Epithelial cell of proximal tubule (primary cell): ENCODE results near the gene TBC1D22A. TPM values are rescaled to one million over a fixed set of nuclear protein-coding genes. Genes with fewer than 3 reads are reported as not detected.

Source experiments
- DNase-seq: peaks from one replicate; pipeline ENCODE4 v3.0.0-alpha.2; 2011; ENCODE audit warnings: low read depth
- H3K4me3 ChIP-seq: 2 replicates; pipeline ENCODE4 v1.5.1; 2011; ENCODE audit warnings: low read depth, mild to moderate bottlenecking, low read length
- total RNA-seq: library from RNA; depleted of rRNA; stranded (reverse); fragments of >200 nt; gene quantifications from 2 replicates; pipeline ENCODE4 v1.2.3, GENCODE V29; 2015
- TF ChIP-seq, protein P1 (sequence below): conservative IDR thresholded peaks from 2 replicates; pipeline ENCODE4 v1.5.1; 2012; ENCODE audit warnings: low read depth, mild to moderate bottlenecking, low read length

Gene TBC1D22A
- total RNA-seq, 1 donor from 2014 or later: 22.7 TPM

DNA sequence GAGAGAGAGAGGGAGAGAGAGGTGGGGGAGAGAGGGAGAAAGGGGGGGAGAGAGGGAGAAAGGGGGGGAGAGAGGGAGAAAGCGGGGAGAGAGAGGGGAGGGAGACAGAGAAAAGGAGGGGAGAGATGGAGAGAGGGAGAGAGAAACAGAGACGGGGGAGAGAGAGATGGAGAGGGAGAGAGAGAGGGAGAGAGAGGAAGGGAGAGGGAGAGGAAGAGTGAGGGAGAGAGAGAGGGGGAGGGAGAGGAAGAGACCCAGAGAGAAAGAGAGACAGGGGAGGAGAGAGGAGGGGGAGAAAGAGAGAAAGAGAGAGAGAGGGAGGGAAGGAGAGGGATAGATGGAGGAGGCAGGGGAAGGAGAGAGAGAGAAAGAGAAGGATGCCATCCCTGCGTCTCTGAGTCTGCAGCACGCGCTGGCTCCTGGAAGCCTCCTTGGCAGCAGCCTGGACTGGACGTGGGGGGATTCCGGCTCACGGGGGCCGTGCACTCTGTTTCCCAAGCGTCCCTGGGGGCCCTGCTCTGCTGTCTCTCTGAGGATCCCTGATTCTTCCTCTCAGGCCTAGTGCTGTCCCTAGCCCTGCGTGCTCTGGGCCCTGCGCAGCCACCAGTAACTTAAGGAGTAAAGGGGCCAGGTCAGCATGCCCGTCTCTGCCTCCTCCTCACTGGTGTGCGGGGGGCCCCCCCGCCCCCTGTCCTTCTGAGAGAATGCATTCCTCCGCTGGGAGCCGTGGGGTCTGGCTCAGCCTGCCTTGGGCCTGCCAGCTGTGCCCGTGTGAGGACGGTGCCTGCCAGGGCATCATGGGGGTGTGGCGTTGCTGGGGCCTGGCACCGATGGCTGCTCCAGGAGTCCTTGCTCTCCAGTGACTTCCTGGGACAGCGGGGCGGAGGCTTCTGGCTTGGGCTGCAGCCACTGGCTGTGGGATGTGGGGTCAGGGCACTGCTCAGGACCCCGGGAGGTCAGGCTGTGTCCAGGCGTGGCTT lies 429.5 kb downstream of the TBC1D22A start:
- no peak overlapping the region for H3K4me3 ChIP-seq
- no peak for DNase-seq
- TF ChIP-seq, protein P1, sequence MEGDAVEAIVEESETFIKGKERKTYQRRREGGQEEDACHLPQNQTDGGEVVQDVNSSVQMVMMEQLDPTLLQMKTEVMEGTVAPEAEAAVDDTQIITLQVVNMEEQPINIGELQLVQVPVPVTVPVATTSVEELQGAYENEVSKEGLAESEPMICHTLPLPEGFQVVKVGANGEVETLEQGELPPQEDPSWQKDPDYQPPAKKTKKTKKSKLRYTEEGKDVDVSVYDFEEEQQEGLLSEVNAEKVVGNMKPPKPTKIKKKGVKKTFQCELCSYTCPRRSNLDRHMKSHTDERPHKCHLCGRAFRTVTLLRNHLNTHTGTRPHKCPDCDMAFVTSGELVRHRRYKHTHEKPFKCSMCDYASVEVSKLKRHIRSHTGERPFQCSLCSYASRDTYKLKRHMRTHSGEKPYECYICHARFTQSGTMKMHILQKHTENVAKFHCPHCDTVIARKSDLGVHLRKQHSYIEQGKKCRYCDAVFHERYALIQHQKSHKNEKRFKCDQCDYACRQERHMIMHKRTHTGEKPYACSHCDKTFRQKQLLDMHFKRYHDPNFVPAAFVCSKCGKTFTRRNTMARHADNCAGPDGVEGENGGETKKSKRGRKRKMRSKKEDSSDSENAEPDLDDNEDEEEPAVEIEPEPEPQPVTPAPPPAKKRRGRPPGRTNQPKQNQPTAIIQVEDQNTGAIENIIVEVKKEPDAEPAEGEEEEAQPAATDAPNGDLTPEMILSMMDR: no peak

DNA sequence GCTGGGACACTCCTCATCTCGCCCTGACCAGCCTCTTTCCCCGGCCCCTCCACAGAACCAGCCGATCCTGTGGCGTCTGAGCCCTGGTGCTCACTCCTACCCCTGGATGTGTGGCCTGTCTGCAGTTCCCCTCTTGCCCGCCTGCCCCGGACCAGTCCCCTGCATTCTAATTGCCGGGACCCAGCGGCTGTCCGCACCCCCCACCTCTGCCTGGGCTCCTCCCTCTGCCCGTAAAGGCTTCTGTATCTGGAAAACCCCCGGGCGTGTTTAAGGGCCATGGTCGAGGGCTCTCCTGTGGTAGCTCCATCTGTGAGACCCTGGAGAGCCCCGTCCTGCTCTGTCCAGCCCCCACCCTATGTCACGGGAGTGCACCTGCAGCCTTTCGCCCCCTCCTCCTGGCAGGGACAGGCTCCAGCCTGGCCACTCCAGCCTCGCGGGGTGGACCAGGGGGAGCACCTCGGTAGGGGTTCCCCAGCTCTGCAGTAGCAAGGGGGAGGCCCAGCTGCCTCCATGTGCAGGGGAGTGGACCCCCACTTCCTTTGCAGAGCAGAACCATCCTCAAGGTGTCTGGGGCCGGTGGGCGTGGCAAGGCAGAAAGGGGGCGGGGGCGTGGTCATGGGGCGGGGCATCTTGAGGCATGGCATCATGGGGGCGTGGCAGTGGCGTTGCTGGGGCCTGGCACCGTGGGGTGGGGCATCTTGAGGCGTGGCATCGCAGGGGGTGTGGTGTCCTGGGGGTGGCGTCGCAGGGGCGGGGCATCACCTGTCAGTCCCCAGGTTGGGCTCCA lies 430.4 kb downstream of the TBC1D22A start:
- no peak for DNase-seq
- TF ChIP-seq, protein P1: no peak
- H3K4me3 ChIP-seq: no peak overlapping the region

DNA sequence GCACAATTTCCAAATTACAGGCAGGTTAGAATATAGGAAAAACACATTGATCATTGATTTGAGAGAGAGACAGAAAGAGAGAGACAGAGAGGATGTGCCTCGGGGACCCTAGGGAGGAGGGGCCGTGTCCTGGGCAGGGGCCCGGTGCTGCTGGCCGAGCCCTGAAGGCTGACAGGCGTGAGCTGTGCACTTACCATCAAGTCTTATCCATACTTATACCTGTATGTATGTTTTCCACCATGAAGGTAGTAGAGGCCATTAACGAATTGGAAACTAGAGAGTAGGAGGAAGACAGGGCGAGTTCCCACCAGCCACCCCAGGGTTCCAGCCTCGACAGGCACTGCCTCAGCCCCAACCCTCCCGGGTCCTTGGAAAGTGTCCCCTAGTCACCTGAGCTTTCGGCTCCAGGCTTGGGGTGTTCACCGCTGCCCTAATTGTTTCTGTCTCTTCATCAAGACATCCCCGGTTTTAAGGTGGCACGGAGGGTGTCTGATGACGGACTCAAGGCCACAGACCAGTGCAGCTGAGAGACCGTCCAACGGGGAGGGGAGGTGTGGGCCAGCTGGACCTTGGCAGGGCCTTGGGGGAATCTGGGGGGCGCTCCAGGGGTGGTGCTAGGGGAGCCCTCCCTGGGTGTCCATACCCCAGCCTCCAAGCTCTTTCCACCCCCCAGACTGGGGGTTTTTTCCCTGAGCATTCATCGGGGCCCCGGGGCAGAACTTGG lies 431.3 kb downstream of the TBC1D22A start:
- H3K4me3 ChIP-seq: no peak overlapping the region
- TF ChIP-seq, protein P1: no peak
- DNase-seq: no peak

DNA sequence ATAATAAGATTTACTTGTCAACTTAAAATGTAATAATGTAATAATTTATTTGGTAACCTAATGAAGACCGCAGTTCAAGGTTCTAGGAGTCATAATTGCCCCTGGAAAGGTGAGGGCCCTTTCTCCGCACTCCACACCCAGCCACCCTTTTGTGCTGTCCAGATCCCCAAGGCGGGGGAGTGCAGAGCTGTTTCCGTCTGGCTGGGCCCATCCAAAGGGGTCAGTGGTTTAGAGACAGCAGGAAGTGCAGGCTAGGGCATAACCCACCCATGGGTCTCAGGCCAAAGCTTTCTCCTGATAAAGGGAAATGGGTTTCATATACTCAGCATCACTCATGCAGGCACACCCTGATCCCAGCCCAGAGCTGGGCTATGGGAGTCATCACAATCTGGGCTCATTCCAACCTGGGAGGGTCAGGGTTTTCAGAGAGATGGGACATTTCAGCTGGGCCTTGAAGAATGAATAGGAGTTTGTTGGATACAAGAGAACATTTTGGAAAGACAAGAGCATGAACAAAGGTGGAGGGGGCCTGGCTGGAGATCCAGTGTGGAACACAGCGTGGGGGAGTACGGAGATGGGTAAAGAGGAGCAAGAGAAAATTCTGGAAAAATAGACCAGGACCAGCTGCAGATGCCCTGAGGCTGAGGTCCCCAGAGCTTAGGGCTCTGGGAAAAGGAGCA lies 432.2 kb downstream of the TBC1D22A start:
- TF ChIP-seq, protein P1: no peak
- H3K4me3 ChIP-seq: no peak overlapping the region
- no peak for DNase-seq

DNA sequence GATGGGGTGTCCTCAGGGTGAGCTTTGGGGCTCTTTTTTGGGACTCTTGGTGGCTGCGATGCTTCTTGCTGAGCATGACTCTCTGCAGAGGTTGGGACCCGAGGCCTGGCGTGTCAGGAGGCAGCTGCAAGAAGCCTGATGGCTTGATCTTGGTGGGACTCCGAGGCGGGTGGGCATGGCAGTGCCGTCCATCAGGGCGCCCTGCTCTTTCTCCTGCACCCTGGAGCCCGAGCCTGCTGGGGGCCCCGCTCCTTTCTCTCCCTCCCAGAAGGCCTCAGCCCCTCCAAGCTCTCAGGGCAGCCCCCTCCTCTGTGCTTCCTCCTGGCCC lies 432.7 kb downstream of the TBC1D22A start:
- H3K4me3 ChIP-seq: no peak overlapping the region
- DNase-seq: no peak
- TF ChIP-seq, protein P1: no peak

DNA sequence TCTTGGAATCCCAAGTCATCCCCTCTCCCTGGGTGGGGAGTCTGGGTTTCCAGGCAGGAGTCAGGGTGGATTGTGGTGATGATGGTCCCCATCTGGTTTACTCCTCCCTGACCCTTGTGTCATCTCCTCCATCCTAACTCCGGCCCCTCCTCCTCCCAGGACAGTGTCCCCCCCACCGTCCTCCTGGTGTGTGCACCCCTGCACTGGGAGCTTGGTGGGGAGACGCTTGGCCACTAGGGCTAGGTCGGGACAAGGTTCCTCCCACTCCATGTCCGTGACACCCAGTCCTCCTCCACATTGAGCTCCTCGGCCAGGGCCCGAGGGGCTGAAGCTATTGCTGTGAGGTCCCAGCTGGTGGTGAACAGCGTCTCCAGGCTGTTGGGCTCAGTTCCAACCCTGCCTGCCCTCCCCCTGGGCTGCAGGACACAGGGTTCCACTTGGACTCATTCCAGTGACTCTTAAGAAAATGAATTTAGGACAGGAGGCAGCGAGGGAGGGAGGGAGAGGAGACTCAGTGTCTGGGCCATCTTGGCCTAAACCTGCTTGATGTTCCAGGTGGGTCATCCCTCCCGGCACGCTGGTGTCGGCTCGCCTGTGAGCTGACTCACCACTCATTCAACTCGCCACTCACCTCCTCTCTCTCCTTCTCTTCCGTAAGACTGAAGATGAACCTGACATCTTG lies 433.2 kb downstream of the TBC1D22A start:
- TF ChIP-seq, protein P1: no peak
- no peak for DNase-seq
- no peak overlapping the region for H3K4me3 ChIP-seq
